Left hindlimb (tissue), 1 donor: ENCODE data around the gene SYT11.
"Not testable (repeated sequence)": the region's sequence is repeated elsewhere in the genome, so short reads cannot be mapped to it uniquely, and the experiment has no call there.

Experiments used
- DNase-seq: peaks from one replicate; pipeline ENCODE4 v3.0.0-alpha.2; 2018

The SYT11 gene

GRCh38 chr1:155860970-155861510, 1.7 kb downstream of the SYT11 start:
- DNase-seq: no peak

- DNase-seq: no peak
These were observed 2.5 kb downstream of the SYT11 start for GRCh38 chr1:155861896-155862295.

- no peak for DNase-seq
These were observed 5.0 kb downstream of the SYT11 start for GRCh38 chr1:155864393-155864792.

- no peak for DNase-seq
These were observed 8.4 kb downstream of the SYT11 start for GRCh38 chr1:155867766-155868165.

GRCh38 chr1:155871390-155871789, 12.0 kb downstream of the SYT11 start:
- DNase-seq: peak; percentile 66

GRCh38 chr1:155872527-155872926, 13.2 kb downstream of the SYT11 start:
- DNase-seq: no peak

- peak; percentile 47 for DNase-seq
These were observed 14.5 kb downstream of the SYT11 start for GRCh38 chr1:155873860-155874259.

GRCh38 chr1:155877945-155878344, 18.6 kb downstream of the SYT11 start:
- no peak for DNase-seq

- DNase-seq: no peak
These were observed 20.9 kb downstream of the SYT11 start for GRCh38 chr1:155880251-155880650.

GRCh38 chr1:155880950-155881349, 21.6 kb downstream of the SYT11 start:
- DNase-seq: no peak

GRCh38 chr1:155882235-155882634, 22.9 kb downstream of the SYT11 start:
- DNase-seq: no peak

GRCh38 chr1:155882766-155883165, 23.4 kb downstream of the SYT11 start:
- DNase-seq: no peak

GRCh38 chr1:155884031-155884960, 24.9 kb downstream of the SYT11 start:
- DNase-seq: no peak

- no peak for DNase-seq
These were observed 25.6 kb downstream of the SYT11 start for GRCh38 chr1:155884982-155885381.

GRCh38 chr1:155888481-155888880, 29.1 kb downstream of the SYT11 start:
- DNase-seq: no peak

- no peak for DNase-seq
These were observed 30.2 kb downstream of the SYT11 start for GRCh38 chr1:155889566-155889965.

- no peak for DNase-seq
These were observed 30.9 kb downstream of the SYT11 start for GRCh38 chr1:155890251-155890650.

- no peak for DNase-seq
These were observed 33.4 kb downstream of the SYT11 start for GRCh38 chr1:155892796-155893195.

- peak; percentile 36 for DNase-seq
These were observed 34.2 kb downstream of the SYT11 start for GRCh38 chr1:155893389-155894142.

GRCh38 chr1:155895617-155896016, 36.2 kb downstream of the SYT11 start:
- DNase-seq: not testable (repeated sequence)

- not testable (repeated sequence) for DNase-seq
These were observed 37.1 kb downstream of the SYT11 start for GRCh38 chr1:155896476-155896875.

- DNase-seq: no peak
These were observed 38.4 kb downstream of the SYT11 start for GRCh38 chr1:155897746-155898145.

- DNase-seq: no peak
These were observed 39.5 kb downstream of the SYT11 start for GRCh38 chr1:155898888-155899287.

- DNase-seq: no peak
These were observed 40.3 kb downstream of the SYT11 start for GRCh38 chr1:155899683-155900082.
